HepG2 (cell line): ENCODE data around the gene PSME3IP1. TPM values are rescaled to one million over a fixed set of nuclear protein-coding genes. Genes with fewer than 3 reads are reported as not detected.

Source experiments
- ARID4A ChIP-seq: sonication (generic); formaldehyde crosslinking; IDR thresholded peaks from 2 replicates; pipeline ENCODE4 v1.5.0; 2020; ENCODE audit warnings: mild to moderate bottlenecking, missing genetic modification reagents, borderline replicate concordance
- ATM ChIP-seq: fragments of 450-650 bp; IDR thresholded peaks from 2 replicates; pipeline ENCODE4 v1.7.1; 2017; ENCODE audit warnings: mild to moderate bottlenecking, borderline replicate concordance
- CHD2 ChIP-seq: IDR thresholded peaks from 2 replicates; pipeline ENCODE4 v1.6.1; 2011; ENCODE audit warnings: low read depth, low read length, improper control_type of control experiment
- MTF1 ChIP-seq: sonication (generic); formaldehyde crosslinking; IDR thresholded peaks from 2 replicates; pipeline ENCODE4 v1.5.0; 2020; ENCODE audit warnings: missing genetic modification reagents
- RBFOX2 ChIP-seq: fragments of 200-400 bp; formaldehyde crosslinking; IDR thresholded peaks from 2 replicates; pipeline ENCODE4 v1.6.1; 2017; ENCODE audit warnings: low read depth, mild to moderate bottlenecking, low read length
- RNF2 ChIP-seq: fragments of 450-650 bp; conservative IDR thresholded peaks from 2 replicates; pipeline ENCODE4 v1.6.1; 2016; ENCODE audit warnings: low read depth
- SKI ChIP-seq: fragments of 450-650 bp; IDR thresholded peaks from one replicate; pipeline ENCODE4 v1.6.1; 2018; ENCODE audit warnings: mild to moderate bottlenecking; ENCODE audit not compliant: partially characterized antibody
- ZBTB33 ChIP-seq: sonication (generic); formaldehyde crosslinking; IDR thresholded peaks from 2 replicates; pipeline ENCODE4 v1.4.0; 2020; ENCODE audit warnings: missing genetic modification reagents
- ZNF253 ChIP-seq: sonication (generic); formaldehyde crosslinking; IDR thresholded peaks from 2 replicates; pipeline ENCODE4 v1.8.0; 2022; ENCODE audit warnings: mild to moderate bottlenecking, missing genetic modification reagents, borderline replicate concordance
- ZNF282 ChIP-seq: fragments of 450-650 bp; IDR thresholded peaks from 2 replicates; pipeline ENCODE4 v1.6.1; 2018; ENCODE audit not compliant: partially characterized antibody
- ZNF484 ChIP-seq: sonication (generic); formaldehyde crosslinking; IDR thresholded peaks from 2 replicates; pipeline ENCODE4 v1.5.1; 2020; ENCODE audit warnings: mild to moderate bottlenecking, low read depth, missing genetic modification reagents, borderline replicate concordance
- ZNF550 ChIP-seq: sonication (generic); formaldehyde crosslinking; IDR thresholded peaks from 2 replicates; pipeline ENCODE4 v1.4.0; 2020; ENCODE audit warnings: mild to moderate bottlenecking, missing genetic modification reagents, borderline replicate concordance
- ZNF792 ChIP-seq: IDR thresholded peaks from 2 replicates; pipeline ENCODE4 v1.6.1; 2016
- polyA plus RNA-seq, 8 experiments: library from polyadenylated mRNA; depleted of rRNA in 3 of 8; stranded (reverse) in 7 of 8; unstranded in 1 of 8; fragments of >200 nt; fragmentation: Illumina TruSeq in 4 of 8; extraction: Trizol in 4 of 8; gene quantifications; 2 replicates each; pipeline versions ENCODE4 v1.2.1 to v1.2.3, GENCODE V29; 2011 to 2016; ENCODE audit warnings: low read depth in 4 of 8, missing spikeins in 1 of 8, mixed read lengths in 1 of 8; ENCODE audit not compliant: insufficient read depth in 1 of 8
- total RNA-seq, 5 experiments: library from RNA; depleted of rRNA; stranded (reverse); fragments of >200 nt; fragmentation: Illumina TruSeq; extraction: Trizol; gene quantifications; 2 replicates each; pipeline ENCODE4 v1.2.3, GENCODE V29; 2016; ENCODE audit warnings: low read depth in 1 of 5
- TF ChIP-seq, protein P1 (sequence below): sonication (generic); formaldehyde crosslinking; IDR thresholded peaks from 2 replicates; pipeline ENCODE4 v1.8.0; 2022; ENCODE audit warnings: mild to moderate bottlenecking, missing genetic modification reagents, moderate library complexity
- TF ChIP-seq, protein P2 (sequence below): sonication (generic); formaldehyde crosslinking; IDR thresholded peaks from 2 replicates; pipeline ENCODE4 v1.4.0; 2020; ENCODE audit warnings: missing genetic modification reagents, borderline replicate concordance
- TF ChIP-seq, protein P3 (sequence below): sonication (generic); formaldehyde crosslinking; IDR thresholded peaks from 2 replicates; pipeline ENCODE4 v1.8.1; 2022; ENCODE audit warnings: mild to moderate bottlenecking, missing genetic modification reagents
- TF ChIP-seq, protein P4 (sequence below): IDR thresholded peaks from 2 replicates; pipeline ENCODE4 v1.6.1; 2016; ENCODE audit warnings: missing compliant biosample characterization, missing genetic modification reagents, borderline replicate concordance

Gene PSME3IP1
- total and polyA plus RNA-seq, 2 of the 13 experiments (the other 11 are each of a cell fraction or from before 2014, with no cell fraction given) = 90.8 to 99.8 TPM

DNA sequence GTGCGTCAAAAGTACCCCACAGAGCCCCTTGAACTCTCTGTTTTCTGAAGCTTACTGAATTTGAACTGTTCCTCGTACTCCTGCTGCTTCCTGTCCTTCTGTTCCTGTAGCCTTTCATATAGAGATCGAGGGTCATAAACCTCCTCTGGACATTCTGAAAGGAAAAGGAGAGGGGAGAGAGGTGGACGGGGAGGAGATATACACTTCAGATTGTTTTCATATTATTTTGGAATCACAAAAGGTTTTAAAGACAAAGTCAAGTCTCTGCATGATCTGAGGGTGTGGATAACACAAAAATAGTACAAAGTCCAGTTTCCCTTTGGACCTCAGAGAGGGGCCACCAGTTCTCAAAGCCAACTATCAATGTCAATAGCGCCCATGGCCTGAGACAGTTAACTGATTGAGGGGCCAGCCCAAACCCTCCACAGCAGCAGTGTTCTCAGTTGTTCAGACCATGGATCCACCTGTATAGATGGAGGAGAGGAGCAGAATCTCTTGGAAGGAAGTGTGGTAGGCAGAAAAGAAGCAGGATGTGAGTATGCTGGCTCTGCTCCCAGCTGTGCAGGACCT, 13.0 kb downstream of the PSME3IP1 start (continued):
- TF ChIP-seq ZBTB33 (CRISPR knock-in tag) (peak; percentile 63), MTF1 (CRISPR knock-in tag) (no peak), ZNF282 (no peak), ZNF792 (CRISPR knock-in tag) (no peak), ZNF484 (no peak), ZNF550 (CRISPR knock-in tag) (no peak), RNF2 (no peak), ARID4A (CRISPR knock-in tag) (peak; percentile 30; the same call in 1 of the 2 replicates), SKI (peak; percentile 56), RBFOX2 (no peak), CHD2 (no peak), ATM (no peak), ZNF253 (CRISPR knock-in tag) (no peak)
- TF ChIP-seq, protein P1, sequence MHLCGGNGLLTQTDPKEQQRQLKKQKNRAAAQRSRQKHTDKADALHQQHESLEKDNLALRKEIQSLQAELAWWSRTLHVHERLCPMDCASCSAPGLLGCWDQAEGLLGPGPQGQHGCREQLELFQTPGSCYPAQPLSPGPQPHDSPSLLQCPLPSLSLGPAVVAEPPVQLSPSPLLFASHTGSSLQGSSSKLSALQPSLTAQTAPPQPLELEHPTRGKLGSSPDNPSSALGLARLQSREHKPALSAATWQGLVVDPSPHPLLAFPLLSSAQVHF (CRISPR knock-in tag) = no peak
- TF ChIP-seq, protein P2, sequence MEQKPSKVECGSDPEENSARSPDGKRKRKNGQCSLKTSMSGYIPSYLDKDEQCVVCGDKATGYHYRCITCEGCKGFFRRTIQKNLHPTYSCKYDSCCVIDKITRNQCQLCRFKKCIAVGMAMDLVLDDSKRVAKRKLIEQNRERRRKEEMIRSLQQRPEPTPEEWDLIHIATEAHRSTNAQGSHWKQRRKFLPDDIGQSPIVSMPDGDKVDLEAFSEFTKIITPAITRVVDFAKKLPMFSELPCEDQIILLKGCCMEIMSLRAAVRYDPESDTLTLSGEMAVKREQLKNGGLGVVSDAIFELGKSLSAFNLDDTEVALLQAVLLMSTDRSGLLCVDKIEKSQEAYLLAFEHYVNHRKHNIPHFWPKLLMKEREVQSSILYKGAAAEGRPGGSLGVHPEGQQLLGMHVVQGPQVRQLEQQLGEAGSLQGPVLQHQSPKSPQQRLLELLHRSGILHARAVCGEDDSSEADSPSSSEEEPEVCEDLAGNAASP = no peak
- TF ChIP-seq, protein P3, sequence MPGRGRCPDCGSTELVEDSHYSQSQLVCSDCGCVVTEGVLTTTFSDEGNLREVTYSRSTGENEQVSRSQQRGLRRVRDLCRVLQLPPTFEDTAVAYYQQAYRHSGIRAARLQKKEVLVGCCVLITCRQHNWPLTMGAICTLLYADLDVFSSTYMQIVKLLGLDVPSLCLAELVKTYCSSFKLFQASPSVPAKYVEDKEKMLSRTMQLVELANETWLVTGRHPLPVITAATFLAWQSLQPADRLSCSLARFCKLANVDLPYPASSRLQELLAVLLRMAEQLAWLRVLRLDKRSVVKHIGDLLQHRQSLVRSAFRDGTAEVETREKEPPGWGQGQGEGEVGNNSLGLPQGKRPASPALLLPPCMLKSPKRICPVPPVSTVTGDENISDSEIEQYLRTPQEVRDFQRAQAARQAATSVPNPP (CRISPR knock-in tag) = no peak
- TF ChIP-seq, protein P4, sequence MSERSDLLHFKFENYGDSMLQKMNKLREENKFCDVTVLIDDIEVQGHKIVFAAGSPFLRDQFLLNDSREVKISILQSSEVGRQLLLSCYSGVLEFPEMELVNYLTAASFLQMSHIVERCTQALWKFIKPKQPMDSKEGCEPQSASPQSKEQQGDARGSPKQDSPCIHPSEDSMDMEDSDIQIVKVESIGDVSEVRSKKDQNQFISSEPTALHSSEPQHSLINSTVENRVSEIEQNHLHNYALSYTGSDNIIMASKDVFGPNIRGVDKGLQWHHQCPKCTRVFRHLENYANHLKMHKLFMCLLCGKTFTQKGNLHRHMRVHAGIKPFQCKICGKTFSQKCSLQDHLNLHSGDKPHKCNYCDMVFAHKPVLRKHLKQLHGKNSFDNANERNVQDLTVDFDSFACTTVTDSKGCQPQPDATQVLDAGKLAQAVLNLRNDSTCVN (CRISPR knock-in tag) = no peak
